ENCODE data around the gene DNASE1L3. TPM values are rescaled to one million over a fixed set of nuclear protein-coding genes. Genes with fewer than 3 reads are reported as not detected.

Gene DNASE1L3
- total and polyA plus RNA-seq, 2 of the 13 experiments (the other 11 are each of a cell fraction or from before 2014, with no cell fraction given), result 0.86 to 1.7 TPM

- TF ChIP-seq ZNF512 (CRISPR knock-in tag; IDR thresholded peaks at IDR 0.05) (no peak), ZNF629 (CRISPR knock-in tag; conservative IDR thresholded peaks at IDR 0.05) (peak; percentile 94), PCBP2 (optimal IDR thresholded peaks at IDR 0.05; ENCODE audit: low read depth, low read length, poor library complexity, severe bottlenecking) (no peak), ATAD3A (CRISPR knock-in tag; IDR thresholded peaks at IDR 0.05) (no peak), KDM5A (IDR thresholded peaks at IDR 0.05; ENCODE audit: borderline replicate concordance, low read length) (no peak), AKAP8 (CRISPR knock-in tag; IDR thresholded peaks at IDR 0.05) (no peak), CEBPG (CRISPR knock-in tag; IDR thresholded peaks at IDR 0.05) (no peak), ZFP36 (IDR thresholded peaks at IDR 0.05; ENCODE audit: borderline replicate concordance, low read depth, low read length, partially characterized antibody) (no peak), ZNF20 (CRISPR knock-in tag; IDR thresholded peaks at IDR 0.05) (no peak), KAT7 (CRISPR knock-in tag; IDR thresholded peaks at IDR 0.05; ENCODE audit: borderline replicate concordance) (no peak), ZNF451 (CRISPR knock-in tag; IDR thresholded peaks at IDR 0.05) (no peak), ARNTL (CRISPR knock-in tag; IDR thresholded peaks at IDR 0.05) (no peak), YY1 (IDR thresholded peaks at IDR 0.05; ENCODE audit: insufficient read depth, insufficient replicate concordance, low read depth, low read length) (no peak), GATA4 (IDR thresholded peaks at IDR 0.05; ENCODE audit: borderline replicate concordance, low read depth) (no peak), ZNF891 (CRISPR knock-in tag; IDR thresholded peaks at IDR 0.05) (no peak), HOXD1 (CRISPR knock-in tag; IDR thresholded peaks at IDR 0.05) (no peak), ATRX (CRISPR knock-in tag; IDR thresholded peaks at IDR 0.05; ENCODE audit: borderline replicate concordance) (no peak), ZBTB7B (CRISPR knock-in tag; IDR thresholded peaks at IDR 0.05) (no peak)
- TF ChIP-seq, protein P1, sequence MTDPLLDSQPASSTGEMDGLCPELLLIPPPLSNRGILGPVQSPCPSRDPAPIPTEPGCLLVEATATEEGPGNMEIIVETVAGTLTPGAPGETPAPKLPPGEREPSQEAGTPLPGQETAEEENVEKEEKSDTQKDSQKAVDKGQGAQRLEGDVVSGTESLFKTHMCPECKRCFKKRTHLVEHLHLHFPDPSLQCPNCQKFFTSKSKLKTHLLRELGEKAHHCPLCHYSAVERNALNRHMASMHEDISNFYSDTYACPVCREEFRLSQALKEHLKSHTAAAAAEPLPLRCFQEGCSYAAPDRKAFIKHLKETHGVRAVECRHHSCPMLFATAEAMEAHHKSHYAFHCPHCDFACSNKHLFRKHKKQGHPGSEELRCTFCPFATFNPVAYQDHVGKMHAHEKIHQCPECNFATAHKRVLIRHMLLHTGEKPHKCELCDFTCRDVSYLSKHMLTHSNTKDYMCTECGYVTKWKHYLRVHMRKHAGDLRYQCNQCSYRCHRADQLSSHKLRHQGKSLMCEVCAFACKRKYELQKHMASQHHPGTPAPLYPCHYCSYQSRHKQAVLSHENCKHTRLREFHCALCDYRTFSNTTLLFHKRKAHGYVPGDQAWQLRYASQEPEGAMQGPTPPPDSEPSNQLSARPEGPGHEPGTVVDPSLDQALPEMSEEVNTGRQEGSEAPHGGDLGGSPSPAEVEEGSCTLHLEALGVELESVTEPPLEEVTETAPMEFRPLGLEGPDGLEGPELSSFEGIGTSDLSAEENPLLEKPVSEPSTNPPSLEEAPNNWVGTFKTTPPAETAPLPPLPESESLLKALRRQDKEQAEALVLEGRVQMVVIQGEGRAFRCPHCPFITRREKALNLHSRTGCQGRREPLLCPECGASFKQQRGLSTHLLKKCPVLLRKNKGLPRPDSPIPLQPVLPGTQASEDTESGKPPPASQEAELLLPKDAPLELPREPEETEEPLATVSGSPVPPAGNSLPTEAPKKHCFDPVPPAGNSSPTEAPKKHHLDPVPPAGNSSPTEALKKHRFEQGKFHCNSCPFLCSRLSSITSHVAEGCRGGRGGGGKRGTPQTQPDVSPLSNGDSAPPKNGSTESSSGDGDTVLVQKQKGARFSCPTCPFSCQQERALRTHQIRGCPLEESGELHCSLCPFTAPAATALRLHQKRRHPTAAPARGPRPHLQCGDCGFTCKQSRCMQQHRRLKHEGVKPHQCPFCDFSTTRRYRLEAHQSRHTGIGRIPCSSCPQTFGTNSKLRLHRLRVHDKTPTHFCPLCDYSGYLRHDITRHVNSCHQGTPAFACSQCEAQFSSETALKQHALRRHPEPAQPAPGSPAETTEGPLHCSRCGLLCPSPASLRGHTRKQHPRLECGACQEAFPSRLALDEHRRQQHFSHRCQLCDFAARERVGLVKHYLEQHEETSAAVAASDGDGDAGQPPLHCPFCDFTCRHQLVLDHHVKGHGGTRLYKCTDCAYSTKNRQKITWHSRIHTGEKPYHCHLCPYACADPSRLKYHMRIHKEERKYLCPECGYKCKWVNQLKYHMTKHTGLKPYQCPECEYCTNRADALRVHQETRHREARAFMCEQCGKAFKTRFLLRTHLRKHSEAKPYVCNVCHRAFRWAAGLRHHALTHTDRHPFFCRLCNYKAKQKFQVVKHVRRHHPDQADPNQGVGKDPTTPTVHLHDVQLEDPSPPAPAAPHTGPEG (CRISPR knock-in tag; IDR thresholded peaks at IDR 0.05), result no peak
- TF ChIP-seq, protein P2, sequence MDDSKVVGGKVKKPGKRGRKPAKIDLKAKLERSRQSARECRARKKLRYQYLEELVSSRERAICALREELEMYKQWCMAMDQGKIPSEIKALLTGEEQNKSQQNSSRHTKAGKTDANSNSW (CRISPR knock-in tag; IDR thresholded peaks at IDR 0.05; ENCODE audit: borderline replicate concordance), result no peak
- TF ChIP-seq, protein P3, sequence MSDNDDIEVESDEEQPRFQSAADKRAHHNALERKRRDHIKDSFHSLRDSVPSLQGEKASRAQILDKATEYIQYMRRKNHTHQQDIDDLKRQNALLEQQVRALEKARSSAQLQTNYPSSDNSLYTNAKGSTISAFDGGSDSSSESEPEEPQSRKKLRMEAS (IDR thresholded peaks at IDR 0.05), result peak; percentile 33; the same call in 1 of the 2 replicates
- TF ChIP-seq, protein P4, sequence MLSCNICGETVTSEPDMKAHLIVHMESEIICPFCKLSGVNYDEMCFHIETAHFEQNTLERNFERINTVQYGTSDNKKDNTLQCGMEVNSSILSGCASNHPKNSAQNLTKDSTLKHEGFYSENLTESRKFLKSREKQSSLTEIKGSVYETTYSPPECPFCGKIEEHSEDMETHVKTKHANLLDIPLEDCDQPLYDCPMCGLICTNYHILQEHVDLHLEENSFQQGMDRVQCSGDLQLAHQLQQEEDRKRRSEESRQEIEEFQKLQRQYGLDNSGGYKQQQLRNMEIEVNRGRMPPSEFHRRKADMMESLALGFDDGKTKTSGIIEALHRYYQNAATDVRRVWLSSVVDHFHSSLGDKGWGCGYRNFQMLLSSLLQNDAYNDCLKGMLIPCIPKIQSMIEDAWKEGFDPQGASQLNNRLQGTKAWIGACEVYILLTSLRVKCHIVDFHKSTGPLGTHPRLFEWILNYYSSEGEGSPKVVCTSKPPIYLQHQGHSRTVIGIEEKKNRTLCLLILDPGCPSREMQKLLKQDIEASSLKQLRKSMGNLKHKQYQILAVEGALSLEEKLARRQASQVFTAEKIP (CRISPR knock-in tag; IDR thresholded peaks at IDR 0.05; ENCODE audit: borderline replicate concordance), result no peak
Observed at GRCh38 chr3:58180940-58181587, 29.7 kb downstream of the DNASE1L3 start (continued).
